Esophagus squamous epithelium (tissue), 5 donors: ENCODE results near the gene ACER2. TPM values are rescaled to one million over a fixed set of nuclear protein-coding genes. Genes with fewer than 3 reads are reported as not detected.

Experiments
- DNase-seq: peaks from one replicate; lab custom pipeline; 2025; lab: John Stamatoyannopoulos, UW
- H3K27ac ChIP-seq, 4 donors: fragments of 200-600 bp; sonication (generic); one replicate each; pipeline ENCODE4 v1.5.1; 2016 to 2019; ENCODE audit warnings: mild to moderate bottlenecking in 1 of 4
- H3K27me3 ChIP-seq, 4 donors: fragments of 200-600 bp; sonication (generic); 1 replicate in 3 of 4; 2 replicates in 1 of 4; pipeline versions ENCODE4 v1.5.1 to v1.6.0; 2017 to 2021; ENCODE audit warnings: antibody characterized with exemption in 1 of 4
- H3K36me3 ChIP-seq, 3 donors: fragments of 200-600 bp; sonication (generic); one replicate each; pipeline ENCODE4 v1.5.1; 2016 to 2019
- H3K4me1 ChIP-seq, 3 donors: fragments of 200-600 bp; sonication (generic); one replicate each; pipeline ENCODE4 v1.5.1; 2017 to 2019
- H3K4me3 ChIP-seq, 4 donors: fragments of 200-600 bp; sonication (generic); 1 replicate in 3 of 4; 2 replicates in 1 of 4; pipeline ENCODE4 v1.5.1; 2016 to 2019; ENCODE audit warnings: mild to moderate bottlenecking in 2 of 4, moderate library complexity in 1 of 4
- H3K9me3 ChIP-seq, 3 donors: fragments of 200-600 bp; sonication (generic); one replicate each; pipeline ENCODE4 v1.5.1; 2016 to 2019
- POLR2A ChIP-seq, 4 donors: fragments of 450-650 bp; IDR thresholded peaks; one replicate each; pipeline ENCODE4 v1.6.1; 2017; ENCODE audit warnings: antibody characterized with exemption in 4 of 4, mild to moderate bottlenecking in 4 of 4, moderate library complexity in 3 of 4
- WGBS, 2 donors: methylation state at CpG; one replicate each; pipeline ENCODE4 v1.1.5; 2018; 5-methylcytosine and 5-hydroxymethylcytosine counted together
- intact Hi-C: fragments of 100-400 bp; cut with DNase I; formaldehyde crosslinking; loops from one replicate; pipeline ENCODE4 v1.15.0; 2022
- total RNA-seq, 4 donors: library from RNA; depleted of rRNA; stranded (reverse); fragments of >200 nt; gene quantifications; one replicate each; pipeline ENCODE4 v1.1.0, GENCODE V29; 2016
- TF ChIP-seq, protein P1 (sequence below), 6 experiments: fragments of 450-650 bp in 4 of 6; fragments of 200-600 bp in 2 of 6; sonication (generic) in 2 of 6; IDR thresholded peaks; one replicate each; pipeline ENCODE4 v1.5.1; 2016 to 2019; ENCODE audit warnings: antibody characterized with exemption in 6 of 6, mild to moderate bottlenecking in 4 of 6, moderate library complexity in 4 of 6
- donor health status: DM: yes; HTN: yes; CAD: no.

ACER2 gene
- total RNA-seq, 4 donors from 2014 or later, result 3.6 to 5.0 (median 3.8) TPM

DNA sequence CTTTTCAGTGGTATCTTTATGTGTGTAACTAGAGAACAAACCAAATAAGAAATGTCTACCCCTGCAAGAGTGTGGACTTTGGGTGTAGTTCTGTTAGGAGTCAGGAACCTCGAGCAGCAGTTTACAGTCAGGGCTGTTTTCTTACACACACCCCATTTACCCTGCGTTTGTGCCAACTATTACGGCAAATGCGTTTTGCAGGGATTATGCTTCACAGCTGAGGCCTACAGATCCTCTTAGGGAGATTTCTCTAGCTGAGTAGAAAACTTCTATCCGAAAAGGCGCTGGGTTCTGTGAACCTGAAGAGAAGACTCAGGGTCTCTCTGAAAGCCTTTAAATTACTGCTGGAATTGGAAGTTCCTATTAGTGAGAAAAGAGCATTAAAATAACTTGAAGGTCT, 51.4 kb downstream of the ACER2 start:
- Histone ChIP-seq H3K27ac (no peak overlapping the region), H3K4me1 (peaks cover 5 to 21% (median 6%) of the 10 kb centered on the region in 3 donors), H3K36me3 (no peaks in the 10 kb centered on the region), H3K9me3 (no peaks in the 10 kb centered on the region), H3K4me3 (no peak overlapping the region), H3K27me3 (no peaks in the 10 kb centered on the region)
- intact Hi-C loops, result no loop called here
- TF ChIP-seq, protein P1, sequence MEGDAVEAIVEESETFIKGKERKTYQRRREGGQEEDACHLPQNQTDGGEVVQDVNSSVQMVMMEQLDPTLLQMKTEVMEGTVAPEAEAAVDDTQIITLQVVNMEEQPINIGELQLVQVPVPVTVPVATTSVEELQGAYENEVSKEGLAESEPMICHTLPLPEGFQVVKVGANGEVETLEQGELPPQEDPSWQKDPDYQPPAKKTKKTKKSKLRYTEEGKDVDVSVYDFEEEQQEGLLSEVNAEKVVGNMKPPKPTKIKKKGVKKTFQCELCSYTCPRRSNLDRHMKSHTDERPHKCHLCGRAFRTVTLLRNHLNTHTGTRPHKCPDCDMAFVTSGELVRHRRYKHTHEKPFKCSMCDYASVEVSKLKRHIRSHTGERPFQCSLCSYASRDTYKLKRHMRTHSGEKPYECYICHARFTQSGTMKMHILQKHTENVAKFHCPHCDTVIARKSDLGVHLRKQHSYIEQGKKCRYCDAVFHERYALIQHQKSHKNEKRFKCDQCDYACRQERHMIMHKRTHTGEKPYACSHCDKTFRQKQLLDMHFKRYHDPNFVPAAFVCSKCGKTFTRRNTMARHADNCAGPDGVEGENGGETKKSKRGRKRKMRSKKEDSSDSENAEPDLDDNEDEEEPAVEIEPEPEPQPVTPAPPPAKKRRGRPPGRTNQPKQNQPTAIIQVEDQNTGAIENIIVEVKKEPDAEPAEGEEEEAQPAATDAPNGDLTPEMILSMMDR (IDR thresholded peaks at IDR 0.05), result no peak
- TF ChIP-seq POLR2A (IDR thresholded peaks at IDR 0.05), result no peak
- DNase-seq, result no peak
- WGBS, 2 donors, result 49 to 62% methylated on average over 6 of the region's 6 CpGs

- WGBS, 2 donors, result 90 to 95% methylated on average over 11 to 25 of the region's 26 CpGs
Measured at GRCh38 chr9:19461135-19461534, 52.3 kb downstream of the ACER2 start.

GRCh38 chr9:19464061-19464763, 55.4 kb downstream of the ACER2 start:
- peaks cover 5 to 12% (median 6%) of the 10 kb centered on the region in 3 donors for H3K4me1 ChIP-seq
- intact Hi-C loops, result no loop called here
- DNase-seq, result no peak
- TF ChIP-seq POLR2A (IDR thresholded peaks at IDR 0.05), result no peak
- TF ChIP-seq, protein P1 (IDR thresholded peaks at IDR 0.05), result no peak
- no peaks in the 10 kb centered on the region for H3K27me3 ChIP-seq
- no peaks in the 10 kb centered on the region for H3K36me3 ChIP-seq
- WGBS, 2 donors, result 62 to 82% methylated on average over 15 to 18 of the region's 23 CpGs
- no peaks in the 10 kb centered on the region for H3K9me3 ChIP-seq
- peak overlapping the region; percentile 30 to 69 (median 50) for H3K4me3 ChIP-seq
- H3K27ac ChIP-seq, result no peak overlapping the region

More at GRCh38 chr9:19461135-19461534, 52.3 kb downstream of the ACER2 start:
- intact Hi-C loops, result no loop called here
- TF ChIP-seq, protein P1 (IDR thresholded peaks at IDR 0.05), result no peak
- no peak for TF ChIP-seq POLR2A (IDR thresholded peaks at IDR 0.05)
- Histone ChIP-seq H3K36me3 (no peaks in the 10 kb centered on the region), H3K9me3 (no peaks in the 10 kb centered on the region), H3K4me1 (peaks cover 5 to 21% (median 6%) of the 10 kb centered on the region in 3 donors), H3K27me3 (no peaks in the 10 kb centered on the region), H3K4me3 (no peak overlapping the region), H3K27ac (no peak overlapping the region)
- no peak for DNase-seq

- H3K4me3 ChIP-seq, result peak overlapping the region; percentile 30 to 69 (median 50)
- TF ChIP-seq POLR2A (IDR thresholded peaks at IDR 0.05), result no peak
- TF ChIP-seq, protein P1 (IDR thresholded peaks at IDR 0.05), result peak; percentile 61 to 82 (median 76)
- H3K27me3 ChIP-seq, result no peaks in the 10 kb centered on the region
- H3K4me1 ChIP-seq, result peaks cover 5 to 12% (median 6%) of the 10 kb centered on the region in 3 donors
- H3K27ac ChIP-seq, result peak overlapping the region in 1 of 4 donors; percentile 27
- intact Hi-C loops, result no loop called here
- WGBS, 2 donors, result 46 to 73% methylated on average over 7 to 12 of the region's 49 CpGs
- no peaks in the 10 kb centered on the region for H3K9me3 ChIP-seq
- peak; percentile 10 for DNase-seq
- no peaks in the 10 kb centered on the region for H3K36me3 ChIP-seq
Measured at GRCh38 chr9:19464764-19465585, 56.2 kb downstream of the ACER2 start.
